GM12878 (cell line): ENCODE data around the gene RASL12. TPM values are rescaled to one million over a fixed set of nuclear protein-coding genes. Genes with fewer than 3 reads are reported as not detected.

Source experiments
- ATAC-seq: fragments of 200-7000 bp; cut with Tn5 transposase; 3 replicates; pipeline ENCODE4 v1.9.1; 2020; ENCODE audit warnings: mild to moderate bottlenecking, moderate library complexity
- BruUV-seq: library from RNA; stranded (reverse); fragments of 400-500 nt; replicated peaks from 2 replicates; lab custom pipeline; 2021; lab: Mats Ljungman, UMichigan
- CTCF ChIA-PET: fragments of 300-600 bp; sonication (Branson Sonifier 250); formaldehyde crosslinking; extraction: SDS; loops from one replicate; lab custom pipeline; 2021; ENCODE audit warnings: inconsistent platforms; lab: Yijun Ruan, JAX
- POLR2A ChIA-PET: fragments of 350-600 bp; formaldehyde crosslinking; extraction: SDS; loops from one replicate; lab custom pipeline; 2021; ENCODE audit warnings: inconsistent platforms; lab: Charles Lee
- RAD21 ChIA-PET: fragments of 300-600 bp; sonication (Branson Sonifier 250); formaldehyde crosslinking; loops from one replicate; lab custom pipeline; 2023; ENCODE audit warnings: antibody characterized with exemption; ENCODE audit not compliant: unreplicated experiment; lab: Charles Lee
- SMC1A ChIA-PET: fragments of 300-600 bp; sonication (Branson Sonifier 250); formaldehyde crosslinking; loops from one replicate; lab custom pipeline; 2023; ENCODE audit not compliant: unreplicated experiment, uncharacterized antibody; lab: Charles Lee
- DNase-seq: peaks from one replicate; pipeline ENCODE4 v3.0.0-alpha.2; 2011; ENCODE audit warnings: low read depth, low spot score
- FAIRE-seq: peaks from 3 replicates; lab custom pipeline; 2011; peaks lifted over from hg19 to GRCh38; lab: Jason Lieb, UNC
- H2AFZ ChIP-seq: 2 replicates; pipeline ENCODE4 v1.6.0; 2011; ENCODE audit warnings: low read depth, low read length, control low read depth; ENCODE audit not compliant: control insufficient read depth
- H3K27ac ChIP-seq: 2 replicates; pipeline ENCODE4 v1.5.1; 2011; ENCODE audit warnings: control low read depth; ENCODE audit not compliant: control insufficient read depth, insufficient read depth
- H3K27me3 ChIP-seq, 2 experiments: replicated peaks in 1 of 2; 2 replicates each; pipeline versions ENCODE4 v1.6.0 to v1.6.1; 2011; ENCODE audit warnings: low read length in 1 of 2; ENCODE audit not compliant: control insufficient read depth in 2 of 2, insufficient read depth in 2 of 2
- H3K36me3 ChIP-seq, 2 experiments: 2 replicates each; pipeline ENCODE4 v1.5.1; 2011; ENCODE audit warnings: low read length in 1 of 2; ENCODE audit not compliant: control insufficient read depth in 2 of 2, insufficient read depth in 2 of 2
- H3K4me1 ChIP-seq: 2 replicates; pipeline ENCODE4 v1.6.1; 2011; ENCODE audit warnings: mild to moderate bottlenecking, low read length, moderate library complexity, mixed read lengths; ENCODE audit not compliant: control insufficient read depth, insufficient read depth
- H3K4me2 ChIP-seq: 2 replicates; pipeline ENCODE4 v1.6.0; 2011; ENCODE audit warnings: control low read depth; ENCODE audit not compliant: control insufficient read depth, insufficient read depth
- H3K4me3 ChIP-seq: fragments of 200-600 bp; sonication (generic); 2 replicates; pipeline ENCODE4 v1.5.1; 2016
- H3K79me2 ChIP-seq: 2 replicates; pipeline ENCODE4 v1.6.0; 2011; ENCODE audit warnings: low read length; ENCODE audit not compliant: control insufficient read depth, insufficient read depth
- H3K9ac ChIP-seq: 2 replicates; pipeline ENCODE4 v1.8.0; 2011; ENCODE audit warnings: low read length, control low read depth, mixed read lengths; ENCODE audit not compliant: control insufficient read depth, insufficient read depth
- H3K9me3 ChIP-seq: replicated peaks from 3 replicates; pipeline ENCODE4 v1.5.1; 2011; ENCODE audit warnings: mild to moderate bottlenecking, low read length; ENCODE audit not compliant: control insufficient read depth, insufficient read depth
- H4K20me1 ChIP-seq: 2 replicates; pipeline ENCODE4 v1.6.0; 2011; ENCODE audit not compliant: control insufficient read depth, insufficient read depth
- CBFB ChIP-seq: IDR thresholded peaks from 2 replicates; pipeline ENCODE4 v1.6.1; 2016; ENCODE audit warnings: antibody characterized with exemption, low read depth
- CBX5 ChIP-seq: sonication (generic); IDR thresholded peaks from 2 replicates; pipeline ENCODE4 v1.6.1; 2016; ENCODE audit warnings: low read depth, moderate library complexity, mild to moderate bottlenecking, inconsistent platforms
- CUX1 ChIP-seq: IDR thresholded peaks from 2 replicates; pipeline ENCODE4 v1.6.1; 2012; ENCODE audit warnings: improper control_type of control experiment, low read depth, low read length; ENCODE audit not compliant: insufficient replicate concordance
- EED ChIP-seq: sonication (generic); IDR thresholded peaks from 2 replicates; pipeline ENCODE4 v1.6.1; 2016; ENCODE audit warnings: antibody characterized with exemption, low read depth
- KLF5 ChIP-seq: fragments of 450-650 bp; IDR thresholded peaks from 2 replicates; pipeline ENCODE4 v1.6.1; 2014; ENCODE audit warnings: mild to moderate bottlenecking; ENCODE audit not compliant: partially characterized antibody
- MTA3 ChIP-seq: IDR thresholded peaks from 2 replicates; pipeline ENCODE4 v1.6.1; 2012; ENCODE audit warnings: low read length, inconsistent platforms, borderline replicate concordance
- MYC ChIP-seq: IDR thresholded peaks from 2 replicates; pipeline ENCODE4 v1.6.1; 2011; ENCODE audit warnings: mild to moderate bottlenecking, low read length, moderate library complexity, inconsistent platforms; ENCODE audit not compliant: insufficient read depth, insufficient replicate concordance, insufficient read length, severe bottlenecking
- NFXL1 ChIP-seq: fragments of 450-650 bp; IDR thresholded peaks from 2 replicates; pipeline ENCODE4 v1.6.1; 2017; ENCODE audit warnings: antibody characterized with exemption, mild to moderate bottlenecking, borderline replicate concordance
- PML ChIP-seq: IDR thresholded peaks from 2 replicates; pipeline ENCODE4 v1.6.1; 2012; ENCODE audit warnings: low read length, inconsistent platforms
- SMARCA5 ChIP-seq: fragments of 450-650 bp; IDR thresholded peaks from 2 replicates; pipeline ENCODE4 v1.6.1; 2017; ENCODE audit warnings: mild to moderate bottlenecking
- STAT1 ChIP-seq: fragments of 450-650 bp; conservative IDR thresholded peaks from 2 replicates; pipeline ENCODE4 v1.6.1; 2014; ENCODE audit warnings: antibody characterized with exemption, mild to moderate bottlenecking
- TAF1 ChIP-seq: IDR thresholded peaks from 2 replicates; pipeline ENCODE4 v1.6.1; 2011; ENCODE audit warnings: mild to moderate bottlenecking, low read depth, low read length, borderline replicate concordance
- WGBS: methylation state at CpG from one replicate; pipeline ENCODE4 v1.1.6; 2016; ENCODE audit warnings: low lambda C conversion rate; ENCODE audit not compliant: insufficient replicate concordance, insufficient coverage; ENCODE audit errors: missing lambda C conversion rate; 5-methylcytosine and 5-hydroxymethylcytosine counted together
- in situ Hi-C: fragments of 300-500 bp; cut with MboI; formaldehyde crosslinking; loops from 9 replicates; pipeline ENCODE4 v1.14.3; 2018; ENCODE audit warnings: mixed read lengths
- intact Hi-C: fragments of 100-400 bp; cut with micrococcal nuclease; formaldehyde crosslinking; loops from one replicate; pipeline ENCODE4 v1.14.2; 2022; ENCODE audit not compliant: unreplicated experiment
- polyA plus RNA-seq, 11 experiments: library from polyadenylated mRNA; depleted of rRNA in 4 of 11; unstranded in 6 of 11; stranded (reverse) in 5 of 11; fragments of >200 nt; fragmentation: Nextera tagmentation in 4 of 11; fragmentation: Illumina TruSeq in 1 of 11; extraction: Ambion mirVana in 4 of 11; extraction: Trizol in 1 of 11; gene quantifications; 1 replicate in 1 of 11; 2 replicates in 10 of 11; pipeline versions ENCODE4 v1.2.1 to v1.2.3, GENCODE V29; 2011 to 2016; ENCODE audit warnings: inconsistent platforms in 2 of 11, missing spikeins in 2 of 11, low read depth in 1 of 11
- total RNA-seq, 4 experiments: library from RNA; depleted of rRNA in 3 of 4; stranded (reverse); fragments of >200 nt in 3 of 4; fragmentation: Illumina TruSeq in 1 of 4; extraction: Trizol in 1 of 4; gene quantifications; 2 replicates each; pipeline versions ENCODE4 v1.2.1 to v1.2.3, GENCODE V29; 2013 to 2021

Gene RASL12
- total and polyA plus RNA-seq, 10 of the 15 experiments (the other 5 are each of a cell fraction or from before 2014, with no cell fraction given), result 0.06 to 0.10 TPM; not detected in 8

DNA sequence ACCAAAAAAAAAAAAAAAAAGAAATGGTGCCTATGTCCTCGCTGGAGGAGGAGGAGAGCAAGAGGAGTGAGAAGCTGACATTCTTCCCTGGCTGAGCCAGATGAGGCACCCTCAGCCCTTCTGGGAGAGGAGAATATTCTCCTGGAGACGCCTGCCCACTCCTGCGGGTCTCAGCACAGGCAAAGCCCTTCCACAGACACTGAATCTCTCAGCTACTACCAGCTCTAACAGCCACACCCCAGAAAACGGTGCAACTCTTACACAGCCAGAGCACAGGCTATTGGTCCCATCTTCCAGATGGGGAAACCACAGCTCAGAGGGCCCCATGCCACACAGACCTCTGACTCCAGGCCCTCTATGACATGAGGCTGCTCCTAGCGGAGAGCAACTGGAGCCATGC, 5.7 kb downstream of the RASL12 start:
- no peak for FAIRE-seq
- Histone ChIP-seq H3K4me3 (no peak overlapping the region), H2AFZ (no peak overlapping the region), H3K36me3 (no peaks in the 10 kb centered on the region), H3K27me3 (peaks cover 0 to 2% of the 10 kb centered on the region in 2 experiments), H3K9ac (no peak overlapping the region), H3K4me2 (no peak overlapping the region), H4K20me1 (no peaks in the 10 kb centered on the region), H3K9me3 (no peaks in the 10 kb centered on the region), H3K4me1 (no peaks in the 10 kb centered on the region), H3K79me2 (no peaks in the 10 kb centered on the region), H3K27ac (no peak overlapping the region)
- in situ Hi-C loops (no loop called here), intact Hi-C loops (no loop called here)
- ATAC-seq, result no peak
- WGBS, result 67% methylated on average over 5 of the region's 5 CpGs
- CTCF ChIA-PET, result interaction anchor here (0.8 to 3.6 kb wide), 3 partner anchors 16 to 28 kb away, joined by 3 to 12 read pairs (median 4); no protein-coding TSS in a partner anchor
- POLR2A ChIA-PET, result no interaction called here
- no TSS peak for BruUV-seq
- no peak for DNase-seq
- TF ChIP-seq PML, result no peak
- TF ChIP-seq CBFB, result no peak
- TF ChIP-seq STAT1, result no peak
- RAD21 ChIA-PET, result interaction anchor here (0.8 kb wide), 1 partner anchor 25 kb away, joined by 3 read pairs; no protein-coding TSS in a partner anchor
- SMC1A ChIA-PET, result interaction anchor here (0.8 to 1.4 kb wide), 5 partner anchors 11 to 125 kb away, joined by 3 to 5 read pairs (median 3); no protein-coding TSS in a partner anchor

DNA sequence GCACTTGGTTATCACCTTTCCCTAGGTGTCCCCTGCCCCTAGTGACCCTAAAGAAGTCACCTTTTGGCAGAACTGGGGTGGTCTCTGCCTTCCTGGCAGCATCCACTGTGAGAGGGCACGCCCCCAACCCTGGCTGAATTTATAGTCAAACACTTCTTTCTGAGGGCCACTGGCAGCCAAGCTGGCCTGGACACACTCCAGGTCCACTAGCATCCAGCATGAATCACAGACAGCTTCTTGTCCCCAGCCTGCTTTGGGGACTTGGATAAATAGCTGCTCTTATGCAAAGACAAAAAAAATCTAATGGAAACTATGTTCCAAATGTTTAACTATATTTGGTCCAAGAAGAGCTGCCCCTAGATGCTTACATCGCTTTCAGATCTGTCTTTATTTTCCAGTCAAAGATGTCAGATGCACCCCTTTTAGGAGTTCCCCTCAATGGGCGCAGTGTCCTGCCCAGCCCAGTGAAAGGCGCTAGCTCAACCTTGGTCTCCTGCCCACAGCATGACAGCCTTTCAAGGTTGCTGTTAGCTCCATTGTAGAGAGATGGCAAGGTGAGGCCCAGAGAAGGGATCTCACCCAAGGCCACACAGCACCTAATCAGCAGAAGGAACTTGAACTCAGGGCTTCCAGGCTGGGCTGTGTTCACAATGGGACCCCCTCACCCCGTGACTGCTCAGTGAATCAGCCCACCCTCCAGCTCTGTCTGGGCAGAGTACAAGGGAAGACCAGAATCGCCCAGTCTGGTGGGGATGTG, 7.0 kb downstream of the RASL12 start:
- Histone ChIP-seq H2AFZ (no peak overlapping the region), H3K4me2 (no peak overlapping the region), H3K9me3 (no peaks in the 10 kb centered on the region), H3K27me3 (no peaks in the 10 kb centered on the region; a peak in 2 of 4 replicates), H3K9ac (no peak overlapping the region), H3K4me3 (no peak overlapping the region), H3K4me1 (no peaks in the 10 kb centered on the region), H3K79me2 (no peaks in the 10 kb centered on the region), H3K36me3 (no peaks in the 10 kb centered on the region), H3K27ac (no peak overlapping the region), H4K20me1 (no peaks in the 10 kb centered on the region)
- CTCF ChIA-PET, result interaction anchor here (0.8 to 3.6 kb wide), 4 partner anchors 9 to 41 kb away, joined by 3 to 12 read pairs (median 4); no protein-coding TSS in a partner anchor
- no peak for ATAC-seq
- no peak for DNase-seq
- RAD21 ChIA-PET, result no interaction called here
- in situ Hi-C loops, result no loop called here
- SMC1A ChIA-PET, result interaction anchor here (1.0 to 2.0 kb wide), 2 partner anchors 9 to 22 kb away, joined by 3 to 5 read pairs; no protein-coding TSS in a partner anchor
- intact Hi-C loops, result no loop called here
- WGBS, result 36% methylated on average over 6 of the region's 6 CpGs
- POLR2A ChIA-PET, result interaction anchor here (1.7 kb wide), 1 partner anchor 10 kb away, joined by 5 read pairs; no protein-coding TSS in a partner anchor
- no peak for FAIRE-seq
- BruUV-seq, result no TSS peak
- TF ChIP-seq SMARCA5 (no peak), TAF1 (no peak), MTA3 (no peak), CBX5 (no peak), MYC (no peak), CUX1 (no peak), KLF5 (no peak), EED (no peak), NFXL1 (no peak)
